Activated T-helper 1 cell treated with anti-CD3 and anti-CD28 coated beads, Interleukin-2, amount 50 U/mL, for 16 hours (primary cell): ENCODE results near the gene DLX3.
A peak's percentile ranks its signal among the peaks of the same experiment; 100 is the strongest.

Experiments
- DNase-seq, 2 donors: peaks; one replicate each; pipeline ENCODE4 v3.0.0-alpha.2; 2020; ENCODE audit warnings: low read depth in 1 of 2, low spot score in 1 of 2

DLX3 gene

GRCh38 chr17:50024808-50025207 is 29.8 kb upstream of the DLX3 start:
- DNase-seq: no peak

DNA sequence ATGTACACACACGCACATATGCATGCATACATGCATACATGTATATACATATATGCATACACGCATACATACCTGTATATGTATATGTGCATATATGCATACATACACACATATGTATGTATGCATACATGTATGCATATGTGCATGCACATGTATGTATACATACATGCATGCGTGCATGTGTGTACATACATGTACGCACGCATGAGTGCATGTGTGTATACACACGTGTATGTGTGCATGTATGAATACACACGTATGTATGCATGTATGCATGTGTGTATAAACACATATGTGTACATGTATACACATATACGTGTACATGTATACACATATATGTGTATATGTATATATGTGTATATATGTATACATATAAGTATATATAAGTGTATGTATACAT is 28.5 kb upstream of the DLX3 start:
- no peak for DNase-seq

- DNase-seq: no peak
These were observed 27.6 kb upstream of the DLX3 start for GRCh38 chr17:50022463-50023130.

DNA sequence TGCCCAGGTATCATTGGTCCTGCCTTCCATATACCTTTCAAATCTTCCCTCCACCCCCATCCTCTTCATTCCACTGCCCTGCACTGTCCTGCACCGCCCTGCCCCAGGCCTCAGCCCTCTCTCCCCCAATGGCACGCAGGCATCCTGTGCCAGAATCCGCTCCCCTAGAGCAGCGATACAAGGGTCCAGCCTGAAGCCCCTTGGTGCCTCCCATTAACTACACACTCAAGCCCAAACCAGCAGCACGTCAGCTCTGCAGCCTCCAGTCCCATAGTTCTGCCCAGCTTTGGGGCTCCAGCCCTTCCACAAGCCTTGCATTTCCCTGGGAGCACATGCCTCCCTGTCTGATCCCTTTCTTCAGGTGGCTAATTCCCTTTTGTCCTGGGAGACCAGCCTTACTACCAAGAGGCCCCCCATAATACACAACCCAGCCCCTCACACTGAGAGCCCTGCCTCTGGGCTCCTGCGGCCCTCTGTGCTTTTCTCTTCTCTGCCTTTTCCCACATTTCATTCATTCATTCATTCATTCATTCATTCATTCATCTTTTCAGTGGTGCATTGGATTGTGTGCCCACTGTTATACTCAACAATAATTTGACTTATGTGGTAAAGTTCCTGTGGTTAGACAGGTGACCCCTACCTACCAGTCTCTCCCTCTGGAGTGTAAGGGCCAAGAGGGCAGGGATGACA is 26.8 kb upstream of the DLX3 start:
- no peak for DNase-seq

DNA sequence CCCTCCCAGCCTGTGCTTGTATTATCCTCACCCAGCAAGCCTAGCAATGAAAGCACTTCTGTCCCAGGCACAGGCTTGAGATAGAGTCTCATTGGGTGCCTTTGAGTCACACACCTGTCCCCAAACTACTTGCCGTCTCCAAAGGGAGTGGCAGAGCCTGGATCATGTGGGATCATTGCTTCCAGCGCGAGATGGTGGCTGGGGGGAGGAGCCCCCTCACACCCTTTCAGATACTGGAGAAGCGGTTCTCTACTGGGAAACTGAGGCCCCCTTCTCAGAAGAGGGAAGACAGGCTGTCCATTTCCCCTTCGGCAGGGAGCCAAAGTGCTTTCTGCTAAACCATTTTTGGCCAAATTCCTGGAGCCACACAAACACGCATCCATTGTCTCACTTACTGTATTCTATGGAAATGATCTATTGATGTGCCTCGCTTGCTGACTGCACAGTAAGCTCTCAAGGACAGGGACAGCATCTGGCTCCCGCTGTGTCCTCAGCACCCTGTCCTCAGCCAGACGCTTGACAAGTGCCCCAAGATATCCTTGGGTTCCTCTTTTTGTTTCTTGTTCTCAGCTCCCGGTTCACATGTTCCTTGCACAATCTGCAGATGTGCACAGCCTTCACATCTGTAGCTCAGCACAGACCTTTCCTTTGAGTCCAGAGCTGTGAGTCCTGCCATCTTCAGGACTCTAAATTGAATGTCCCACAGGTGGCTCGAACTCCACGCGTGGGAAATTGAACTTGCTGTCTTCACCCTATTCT is 26.0 kb upstream of the DLX3 start:
- DNase-seq: no peak

DNA sequence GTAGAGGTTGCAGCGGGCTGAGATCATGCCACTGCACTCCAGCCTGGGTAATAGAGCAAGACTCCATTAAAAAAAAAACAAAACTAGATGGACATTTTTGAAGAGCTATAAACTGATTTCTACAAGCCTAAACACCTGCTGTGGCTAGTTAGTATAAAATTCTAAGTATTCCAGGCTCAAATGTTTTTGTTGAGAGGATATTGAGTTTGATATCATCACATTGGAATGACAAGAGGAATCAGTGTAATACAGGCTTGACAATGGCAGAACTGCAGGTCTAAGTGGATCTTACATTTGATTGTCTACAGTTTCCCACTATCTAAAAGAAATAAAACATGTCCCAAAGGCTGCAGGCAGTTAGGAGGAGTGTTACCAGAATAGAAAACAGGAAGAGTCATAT is 23.9 kb upstream of the DLX3 start:
- DNase-seq: no peak

GRCh38 chr17:50015146-50015545 is 20.1 kb upstream of the DLX3 start:
- DNase-seq: no peak

GRCh38 chr17:50014471-50015088 is 19.6 kb upstream of the DLX3 start:
- DNase-seq: no peak

- no peak for DNase-seq
These were observed 18.1 kb upstream of the DLX3 start for GRCh38 chr17:50013079-50013478.

GRCh38 chr17:50009282-50009681 is 14.3 kb upstream of the DLX3 start:
- no peak for DNase-seq

DNA sequence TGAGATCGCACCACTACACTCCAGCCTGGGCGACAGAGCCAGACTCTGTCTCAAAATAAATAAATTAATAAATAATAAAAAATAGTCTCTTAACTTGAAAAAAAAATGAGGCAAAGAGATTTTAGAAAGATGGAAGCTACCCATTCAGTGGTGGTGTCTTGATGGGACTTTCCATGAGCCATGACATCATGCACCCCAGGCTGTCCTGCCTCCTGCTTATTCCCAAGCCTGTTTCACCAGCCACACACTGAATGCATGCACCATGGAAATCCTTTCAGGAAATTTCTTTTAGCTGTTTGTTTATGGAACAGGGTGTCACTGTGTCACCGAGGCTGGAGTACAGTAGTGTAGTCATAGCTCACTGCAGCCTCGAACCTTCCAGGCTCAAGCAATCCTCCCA is 8.9 kb upstream of the DLX3 start:
- DNase-seq: no peak

DNA sequence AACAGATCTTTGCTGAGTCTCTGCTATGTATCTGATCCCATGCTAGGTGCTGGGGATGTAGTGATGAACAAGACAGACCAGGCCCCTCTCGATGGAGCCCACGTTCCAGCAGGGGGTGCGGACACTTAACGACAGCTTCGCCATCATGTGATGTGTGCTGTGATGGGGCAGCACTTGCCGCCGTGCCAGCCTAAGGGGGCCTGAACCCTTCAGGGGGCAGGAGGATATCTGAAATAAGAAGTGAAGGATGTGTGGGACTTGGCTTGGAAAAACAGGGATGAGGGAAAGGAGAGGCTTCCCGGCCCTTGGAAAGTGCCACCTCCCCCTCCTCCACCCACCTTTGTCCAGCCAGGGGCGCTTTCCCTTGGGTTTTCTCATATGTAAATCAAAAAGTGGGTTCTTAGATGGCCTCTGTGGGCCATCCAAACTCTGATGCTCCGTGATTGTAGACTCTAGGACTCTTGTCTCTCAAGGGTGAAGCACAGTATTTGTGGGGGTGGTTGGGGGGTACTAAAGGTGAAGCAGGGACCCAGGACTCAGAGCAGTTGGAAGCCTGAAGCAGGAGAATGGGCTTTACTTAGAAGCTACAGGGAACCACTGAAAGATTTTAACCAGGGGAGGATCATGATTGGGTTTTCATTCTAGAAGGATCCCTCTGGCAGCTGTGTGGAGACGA is 4.0 kb upstream of the DLX3 start:
- DNase-seq: no peak

DNA sequence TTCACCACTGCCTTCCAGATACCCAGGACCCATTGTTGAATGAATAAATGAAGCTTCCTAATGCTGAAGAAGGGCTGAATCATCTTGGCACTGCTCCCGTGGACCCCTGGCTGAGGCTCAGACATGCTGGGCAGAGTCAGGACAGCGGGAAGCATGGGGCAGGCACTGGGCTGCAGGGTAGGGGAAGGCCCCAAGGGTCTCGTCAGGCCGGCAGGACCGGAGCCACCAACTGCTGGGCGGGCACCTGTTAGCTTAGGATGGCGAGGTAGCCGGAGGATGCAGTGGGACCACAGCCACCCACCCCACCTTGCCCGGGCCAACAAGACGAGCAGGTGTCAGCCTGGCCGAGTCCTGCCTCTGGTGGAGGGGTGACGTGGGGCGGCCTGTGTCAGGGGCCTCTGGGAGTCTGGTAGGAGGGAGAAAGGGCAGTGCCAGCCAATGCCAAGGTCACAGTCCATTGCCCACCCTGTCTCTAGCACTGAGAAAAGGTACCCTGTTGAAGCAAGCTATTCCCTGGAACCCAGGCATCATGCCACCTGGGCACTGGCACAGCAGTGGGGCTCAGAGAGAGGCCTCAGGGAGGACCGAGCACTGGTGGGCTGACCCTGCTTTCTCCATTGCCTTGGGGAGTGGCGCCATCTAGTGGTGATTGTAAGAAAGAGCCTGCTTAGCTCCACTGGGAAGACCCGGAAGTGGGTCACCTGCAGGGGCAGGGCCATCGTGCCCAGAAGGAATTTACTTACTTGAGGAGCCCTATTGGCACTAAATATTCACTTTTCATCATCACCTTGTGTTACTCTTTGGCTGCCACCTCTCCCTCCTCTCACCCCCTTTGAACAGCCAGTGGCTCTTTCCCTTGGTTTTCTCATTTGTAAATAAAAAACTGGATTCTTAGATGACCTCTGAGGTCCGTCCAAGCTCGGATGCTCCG is 3.0 kb upstream of the DLX3 start:
- DNase-seq: peak; percentile 55 to 74

- DNase-seq: no peak
These were observed 2.3 kb upstream of the DLX3 start for GRCh38 chr17:49997301-49997650.

- peak; percentile 46 to 51 for DNase-seq
These were observed 1.7 kb upstream of the DLX3 start for GRCh38 chr17:49996495-49997300.

DNA sequence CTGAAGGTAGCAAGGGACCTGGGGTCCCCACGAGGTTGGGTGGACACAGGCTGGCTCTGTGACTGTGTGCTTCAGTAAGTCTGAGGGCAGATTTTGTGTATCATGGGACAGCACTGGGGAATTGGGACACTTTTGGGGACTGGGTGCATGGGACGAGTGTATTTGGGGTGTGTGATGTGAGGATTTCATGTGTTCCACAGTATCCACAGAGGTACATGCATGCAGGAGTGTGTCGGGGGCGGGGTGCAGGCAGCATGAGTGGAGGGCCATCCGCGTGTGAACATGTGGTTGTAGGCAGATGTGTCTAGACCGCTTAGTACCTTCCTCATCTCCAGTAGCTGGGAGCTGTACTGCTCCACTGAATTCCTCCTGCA is 1.1 kb upstream of the DLX3 start:
- DNase-seq: no peak

GRCh38 chr17:49994085-49995054 is 654 bp downstream of the DLX3 start:
- DNase-seq: no peak

- DNase-seq: no peak
These were observed 1.5 kb downstream of the DLX3 start for GRCh38 chr17:49993423-49994060.
